ENCODE results near the gene RHOJ.

- TF ChIP-seq TFE3 (CRISPR knock-in tag; IDR thresholded peaks at IDR 0.05), result no peak
- no peak for TF ChIP-seq CEBPZ (IDR thresholded peaks at IDR 0.05; ENCODE audit: low read length)
- TF ChIP-seq HOXA3 (CRISPR knock-in tag; IDR thresholded peaks at IDR 0.05), result no peak
- TF ChIP-seq NFAT5 (CRISPR knock-in tag; IDR thresholded peaks at IDR 0.05), result no peak
- no peak for TF ChIP-seq ATF2 (CRISPR knock-in tag; IDR thresholded peaks at IDR 0.05)
- TF ChIP-seq EZH2 (conservative IDR thresholded peaks at IDR 0.05; ENCODE audit: low read depth, low read length), result no peak
- no peak for TF ChIP-seq MAFK (conservative IDR thresholded peaks at IDR 0.05 in 1 of 2, IDR thresholded peaks at IDR 0.05 in 1 of 2; ENCODE audit: low read length in 2 of 2)
- no peak for TF ChIP-seq SMAD3 (CRISPR knock-in tag; IDR thresholded peaks at IDR 0.05)
- no peak for TF ChIP-seq CTCF (CRISPR knock-in tag; IDR thresholded peaks at IDR 0.05)
- no peak for TF ChIP-seq TOE1 (CRISPR knock-in tag; IDR thresholded peaks at IDR 0.05)
- no peak for TF ChIP-seq MEIS2 (CRISPR knock-in tag; IDR thresholded peaks at IDR 0.05)
- no peak for TF ChIP-seq BATF2 (CRISPR knock-in tag; IDR thresholded peaks at IDR 0.05)
- no peak for TF ChIP-seq POLR2A (IDR thresholded peaks at IDR 0.05; ENCODE audit: insufficient read depth in 1 of 2, low read depth in 2 of 2, low read length in 2 of 2)
These were observed 8.7 kb downstream of the RHOJ start for GRCh38 chr14:63212776-63213500.
